Measurements from ENCODE around the gene GPC6.

Gene GPC6

DNA sequence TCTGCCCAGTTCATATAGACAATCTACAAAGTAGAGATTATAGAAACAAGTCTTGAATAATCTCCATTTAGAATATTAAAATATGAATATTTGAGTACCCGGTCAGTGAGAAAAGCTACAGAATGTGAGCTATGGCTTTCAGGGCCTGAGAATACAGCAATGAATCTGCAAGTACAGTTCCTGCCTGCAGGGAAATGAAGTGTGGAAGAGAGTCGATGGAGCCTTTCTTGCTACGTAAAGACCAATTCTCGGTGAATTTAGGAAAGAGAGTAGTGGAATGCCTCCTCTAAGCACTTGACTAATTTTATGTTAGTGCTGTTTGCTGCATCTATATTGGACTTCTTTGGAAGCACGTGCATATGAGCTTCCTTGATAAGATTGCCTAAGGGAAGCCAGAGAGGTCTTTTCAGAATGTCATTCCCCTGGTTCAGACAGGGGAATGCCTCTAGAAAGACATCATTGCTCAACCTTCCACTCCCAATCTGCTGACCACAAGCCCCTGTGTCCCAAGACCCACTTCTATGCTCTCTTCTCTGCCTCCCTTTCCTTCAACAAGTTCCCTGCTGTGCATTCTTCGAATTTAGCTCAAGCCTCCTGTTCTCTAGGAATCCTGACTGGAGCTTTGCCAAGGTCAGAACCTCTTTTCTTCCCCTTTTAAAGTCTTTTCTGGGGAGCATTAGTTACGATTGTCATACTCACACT lies 41.9 kb downstream of the GPC6 start:
- no peak for DNase-seq (ENCODE audit: low read depth in 2 of 2)

DNA sequence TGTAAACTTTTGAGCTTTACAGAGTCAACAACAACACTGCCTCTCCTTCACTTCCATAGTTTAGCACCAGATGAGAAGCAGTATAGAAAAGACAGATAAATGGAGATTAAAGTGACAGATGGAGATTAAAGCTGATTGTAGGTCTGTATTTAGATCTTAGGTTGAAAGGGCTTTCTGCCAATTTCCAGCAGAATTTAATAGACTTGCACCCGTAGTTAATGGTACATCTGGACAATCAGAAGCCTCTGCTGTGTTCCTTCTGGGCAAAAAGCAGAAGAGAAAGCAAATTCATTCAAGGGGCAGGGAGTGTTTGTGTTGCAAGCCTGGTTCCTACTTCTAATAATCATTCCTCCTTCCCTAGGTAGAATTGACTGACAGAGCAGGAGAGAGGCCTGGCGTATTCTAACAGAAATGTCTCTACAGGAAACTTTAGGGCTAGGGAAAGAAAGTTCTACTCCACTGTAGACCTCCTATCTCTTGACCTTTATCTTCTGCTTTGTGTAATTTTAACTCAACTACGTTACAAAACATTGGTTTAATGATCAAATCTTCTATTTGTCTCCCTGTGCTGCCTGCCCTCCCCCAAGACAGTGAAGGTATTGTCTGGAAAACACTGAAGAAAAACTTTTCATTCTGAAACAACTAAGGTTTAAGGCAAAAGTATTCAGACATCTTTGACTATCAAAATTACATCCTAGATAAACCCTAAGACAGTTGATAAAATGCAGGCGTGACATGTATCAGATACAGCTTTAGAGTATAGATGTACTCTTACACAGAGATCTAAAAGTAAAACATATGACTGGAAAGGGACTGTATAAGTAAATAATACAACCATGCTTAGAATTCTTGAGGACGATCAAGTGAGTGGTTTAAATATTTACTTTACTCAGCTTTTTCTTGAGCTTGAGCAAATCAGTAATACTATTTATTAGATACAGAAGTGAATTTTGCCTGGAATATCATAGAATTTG lies 44.4 kb downstream of the GPC6 start:
- no peak for DNase-seq (ENCODE audit: low read depth in 2 of 2)

DNA sequence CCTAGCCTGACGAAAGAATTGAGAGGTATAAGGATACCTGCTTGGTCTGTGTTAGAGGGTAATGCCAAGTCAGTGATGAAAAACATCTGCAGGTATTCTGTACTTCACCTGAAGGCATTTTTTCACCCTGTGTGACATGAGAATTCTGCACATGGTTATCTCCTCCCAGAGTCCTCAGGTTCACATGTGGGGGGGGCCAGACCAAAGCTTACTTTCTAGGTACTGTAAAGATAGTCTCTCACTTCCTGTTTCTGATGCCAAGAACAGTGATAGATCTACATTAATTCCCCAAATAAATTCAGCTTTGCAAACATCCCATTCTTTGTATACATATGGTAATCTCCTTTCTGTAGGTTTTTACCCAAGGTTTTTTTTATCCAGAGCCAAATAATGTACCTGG lies 53.4 kb downstream of the GPC6 start:
- no peak for DNase-seq (ENCODE audit: low read depth in 2 of 2)

DNA sequence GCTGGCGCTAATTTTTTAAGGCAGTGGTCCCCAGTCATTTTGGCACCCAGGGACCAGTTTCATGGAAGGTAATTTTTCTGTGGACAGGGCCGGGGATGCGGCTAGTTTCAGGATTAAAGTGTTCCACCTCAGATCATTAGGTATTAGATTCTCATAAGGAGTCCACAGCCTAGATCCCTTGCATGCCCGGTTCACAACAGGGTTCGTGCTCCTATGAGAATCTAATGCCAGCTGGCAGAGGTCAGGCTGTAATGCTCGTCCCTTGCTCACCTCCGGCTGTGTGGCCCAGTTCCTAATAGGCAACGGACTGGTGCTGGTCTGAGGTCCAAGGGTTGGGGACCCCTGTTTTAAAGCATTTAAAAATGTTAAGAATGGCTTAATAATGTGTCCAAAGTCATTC lies 54.1 kb downstream of the GPC6 start:
- no peak for DNase-seq (ENCODE audit: low read depth in 2 of 2)

DNA sequence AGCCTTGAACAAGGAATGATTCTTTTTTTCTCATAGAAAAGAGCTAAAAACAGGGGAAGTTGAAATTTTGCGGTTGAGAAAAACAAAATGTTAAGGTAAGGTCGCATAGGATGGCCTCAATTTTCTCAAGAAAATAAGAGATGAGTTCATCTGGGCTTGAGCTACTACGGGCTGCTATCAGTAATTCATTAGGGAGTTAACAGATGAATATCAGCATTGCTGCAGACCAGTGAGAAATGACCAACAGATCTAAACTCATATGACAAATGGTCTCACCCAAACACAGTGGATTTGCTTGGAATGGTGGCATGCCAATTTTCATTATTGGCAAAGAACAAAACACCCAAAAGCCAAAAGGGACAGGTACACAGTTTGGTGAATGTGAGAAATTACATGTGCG lies 56.6 kb downstream of the GPC6 start:
- no peak for DNase-seq (ENCODE audit: low read depth in 2 of 2)

DNA sequence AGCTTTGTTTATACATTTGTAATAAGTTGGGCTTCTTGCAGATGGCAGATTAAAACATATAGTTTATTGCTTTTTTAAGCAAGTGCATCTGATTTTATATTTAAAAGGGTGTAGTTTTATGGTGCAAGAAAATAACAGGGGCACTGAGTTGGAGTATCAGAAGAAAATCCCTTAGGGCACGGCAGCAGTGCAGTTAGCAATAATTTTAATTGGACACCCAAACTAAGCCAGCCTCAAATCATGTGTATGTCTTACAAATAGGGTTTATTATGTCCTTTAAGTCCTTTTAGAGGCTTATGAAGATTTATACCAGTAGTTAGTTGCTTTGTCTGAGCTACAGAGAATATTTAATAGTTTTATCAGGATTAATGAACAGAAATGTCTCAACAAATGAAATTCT lies 57.5 kb downstream of the GPC6 start:
- no peak for DNase-seq (ENCODE audit: low read depth in 2 of 2)

DNA sequence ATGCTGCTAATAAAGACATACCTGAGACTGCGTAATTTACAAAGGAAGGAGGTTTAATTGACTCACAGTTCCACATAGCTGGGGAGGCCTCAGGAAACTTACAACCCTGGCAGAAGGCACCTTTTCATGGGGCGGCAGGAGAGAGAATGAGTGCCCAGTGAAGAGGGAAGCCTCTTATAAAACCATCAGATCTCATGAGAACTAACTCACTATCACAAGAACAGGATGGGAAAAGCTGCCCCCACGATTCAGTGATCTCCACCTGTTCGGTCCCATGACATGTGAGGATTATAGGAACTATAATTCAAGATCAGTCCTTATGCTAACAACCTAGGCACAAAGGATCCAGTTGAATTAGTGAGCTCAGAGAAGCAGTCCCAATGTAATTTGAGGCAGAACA lies 59.4 kb downstream of the GPC6 start:
- DNase-seq (ENCODE audit: low read depth in 2 of 2) = no peak

DNA sequence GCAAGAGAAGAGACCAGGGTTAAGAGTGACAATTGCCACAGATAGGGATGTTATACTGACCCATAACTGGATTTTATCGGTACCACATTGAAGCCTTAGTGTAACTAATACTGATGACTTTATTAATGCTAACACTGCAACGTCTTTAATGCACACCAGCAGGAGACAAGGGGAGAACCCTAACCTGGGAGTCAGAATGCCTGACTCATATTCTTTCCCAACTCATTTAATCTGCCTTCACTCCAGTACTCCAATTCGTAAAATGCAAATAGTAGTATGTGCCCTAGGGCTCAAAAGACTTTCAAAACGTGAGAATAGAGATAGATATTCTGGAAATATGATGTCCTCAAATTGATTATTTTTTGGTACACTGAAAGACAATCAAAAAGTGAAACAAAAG lies 62.4 kb downstream of the GPC6 start:
- DNase-seq (ENCODE audit: low read depth in 2 of 2) = no peak

DNA sequence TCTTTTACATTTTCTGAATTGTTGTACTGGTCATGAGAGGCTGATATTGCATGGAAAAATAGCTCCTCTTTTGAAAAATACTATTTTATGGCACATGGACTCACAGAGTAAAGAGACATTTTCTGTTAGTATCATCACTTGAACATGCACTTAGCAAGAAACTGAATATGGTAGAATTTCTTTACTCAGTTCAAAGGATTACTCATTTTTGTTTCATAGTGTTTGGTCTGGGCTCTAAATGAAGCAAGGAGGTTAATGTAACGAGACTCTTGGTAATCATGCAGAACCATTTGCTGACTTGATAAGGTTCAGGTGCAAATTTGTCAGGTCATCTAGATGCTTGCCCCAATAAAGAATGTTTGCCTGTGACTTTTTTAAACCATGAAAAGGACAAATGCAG lies 63.2 kb downstream of the GPC6 start:
- DNase-seq (ENCODE audit: low read depth in 2 of 2) = no peak

DNA sequence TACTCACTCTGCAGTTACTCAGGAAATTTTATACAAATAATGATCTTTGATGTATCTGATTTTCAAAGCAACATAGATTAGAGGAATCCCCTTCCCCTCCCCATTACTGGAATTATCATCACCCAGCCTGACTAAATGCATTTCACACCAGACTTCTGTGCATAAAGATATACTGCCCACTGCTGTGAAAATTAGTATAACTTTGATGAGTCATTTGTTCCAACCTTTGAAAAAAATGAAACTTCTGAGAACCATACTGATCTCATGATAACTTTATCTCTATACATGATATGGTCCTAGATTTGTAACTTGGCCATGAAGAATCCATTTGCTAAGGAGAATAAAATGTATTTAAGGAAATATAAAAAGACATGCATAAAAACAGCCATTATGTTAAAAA lies 63.9 kb downstream of the GPC6 start:
- no peak for DNase-seq (ENCODE audit: low read depth in 2 of 2)

DNA sequence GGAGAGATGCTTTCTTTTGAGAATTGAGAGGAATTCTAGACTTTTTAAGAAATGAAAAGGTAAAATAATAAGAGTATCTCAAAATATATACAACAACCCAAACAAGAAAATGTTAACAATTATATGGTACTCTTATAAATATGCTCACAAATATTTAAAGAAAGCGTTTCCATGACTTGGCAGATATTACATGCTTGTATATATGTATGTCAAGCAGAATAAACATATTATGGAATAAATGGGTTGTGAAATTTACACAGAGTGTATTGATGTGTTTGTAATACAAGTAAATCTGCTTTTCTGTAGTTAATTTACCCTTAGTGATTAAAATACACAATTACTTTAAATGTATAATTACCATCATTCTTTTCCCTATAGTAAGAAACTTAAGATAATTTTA lies 65.8 kb downstream of the GPC6 start:
- no peak for DNase-seq (ENCODE audit: low read depth in 2 of 2)

DNA sequence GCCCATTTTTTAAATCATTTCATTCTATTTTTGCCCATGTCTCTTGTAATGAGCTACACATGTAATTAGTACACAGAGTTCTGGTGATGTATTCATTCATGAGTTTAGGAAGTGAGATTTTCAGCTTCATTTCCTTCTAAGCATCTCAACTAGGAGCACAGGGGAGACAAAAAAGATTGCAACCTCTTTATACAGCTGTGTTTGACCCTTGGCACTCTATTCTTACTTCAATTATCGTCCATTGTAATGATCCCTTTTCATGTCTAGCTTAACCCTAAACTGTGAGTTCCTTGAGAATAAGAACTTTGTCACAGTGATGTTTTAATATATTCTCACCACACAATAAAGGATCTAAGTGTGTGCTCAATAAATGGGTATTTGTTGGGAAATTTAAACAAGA lies 67.1 kb downstream of the GPC6 start:
- no peak for DNase-seq (ENCODE audit: low read depth in 2 of 2)

DNA sequence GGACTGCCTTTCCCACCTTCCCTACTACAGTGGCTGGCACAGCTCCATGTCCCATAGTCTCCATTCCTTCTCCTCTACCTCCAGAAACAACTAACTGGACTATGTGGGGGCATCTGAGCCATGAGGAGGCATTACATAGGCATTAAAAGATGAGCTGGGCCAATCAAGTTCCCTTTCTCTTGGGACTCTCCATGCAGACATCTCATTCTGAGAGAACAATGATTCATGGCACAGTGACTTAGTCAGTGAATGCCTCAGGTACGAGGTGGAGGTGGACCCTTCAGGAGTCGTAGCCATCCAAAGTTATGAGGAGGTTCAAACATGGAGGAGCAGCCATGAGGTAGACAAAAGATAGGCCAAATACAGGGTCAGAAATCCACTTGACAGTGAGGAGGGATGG lies 70.0 kb downstream of the GPC6 start:
- DNase-seq (ENCODE audit: low read depth in 2 of 2) = no peak

DNA sequence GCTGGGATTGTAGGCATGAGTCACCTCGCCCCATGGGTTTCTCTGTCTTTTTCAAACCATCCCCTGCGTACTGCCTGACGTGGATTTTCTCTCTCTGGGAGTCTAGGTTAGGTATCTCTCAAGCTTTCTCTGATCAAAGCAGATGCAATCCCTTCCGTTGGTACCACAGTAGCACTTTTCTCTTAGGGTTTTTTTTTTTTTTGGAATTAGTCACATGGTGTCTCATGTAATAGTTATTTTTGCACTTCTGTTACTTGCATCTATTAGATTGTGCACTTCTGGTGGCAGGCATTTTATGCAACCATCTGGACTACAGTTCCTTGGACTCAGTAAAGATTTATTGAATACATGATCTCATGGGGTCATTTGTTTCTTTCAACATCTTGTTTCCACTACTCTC lies 72.1 kb downstream of the GPC6 start:
- DNase-seq (ENCODE audit: low read depth in 2 of 2) = no peak

DNA sequence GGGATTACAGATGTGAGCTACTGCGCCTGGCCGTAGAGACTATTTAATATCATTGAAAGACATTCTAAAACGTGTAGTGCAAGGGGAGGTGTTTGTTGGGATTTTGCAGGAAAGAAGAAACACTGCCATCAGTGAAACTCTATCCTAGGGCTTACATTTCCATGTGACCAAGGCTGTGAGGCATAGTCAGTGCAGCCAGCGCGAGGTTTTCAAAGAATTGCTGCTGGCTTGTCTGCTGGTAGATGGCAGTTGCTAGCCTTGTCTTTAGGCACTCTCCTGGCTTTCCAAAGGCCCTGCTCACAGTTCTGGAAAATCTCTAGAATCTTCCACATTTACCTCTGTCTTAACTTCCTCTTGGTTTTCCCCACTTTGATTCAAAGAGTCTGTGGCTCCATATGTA lies 77.5 kb downstream of the GPC6 start:
- DNase-seq (ENCODE audit: low read depth in 2 of 2) = no peak

DNA sequence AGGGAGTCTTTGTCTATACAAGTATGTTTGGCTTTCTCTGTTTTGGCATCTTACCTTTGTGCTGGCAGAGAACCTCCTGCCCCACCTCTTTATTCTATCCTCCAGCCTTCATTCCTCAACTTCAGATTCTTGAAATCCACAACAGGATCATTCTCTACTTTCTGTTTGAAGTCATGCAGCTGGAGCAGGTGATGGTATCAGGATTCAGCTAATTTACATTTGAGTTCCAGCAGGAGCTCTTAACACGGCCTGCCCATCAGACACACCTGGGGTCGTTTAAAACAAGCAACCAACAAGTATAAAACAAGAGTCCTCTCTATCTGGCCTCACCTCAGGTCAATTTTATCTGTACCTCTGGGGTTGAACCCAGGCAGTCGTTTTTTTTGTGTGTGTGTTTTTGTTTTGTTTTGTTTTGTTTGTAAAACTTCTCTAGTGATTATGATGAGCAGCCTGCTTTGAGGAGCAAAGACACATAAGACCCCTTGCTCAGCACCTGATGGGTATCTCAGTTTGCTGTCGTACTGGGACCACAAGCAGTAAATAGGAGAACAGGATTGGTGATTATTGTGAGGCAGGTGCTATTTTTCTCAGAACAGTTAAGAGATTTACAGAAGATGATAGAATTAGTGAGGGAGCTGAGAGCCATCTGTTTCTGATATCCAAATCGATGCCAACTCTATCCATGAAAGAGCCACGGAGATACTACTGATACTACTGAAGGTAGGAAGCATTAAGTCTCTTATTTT lies 78.4 kb downstream of the GPC6 start:
- DNase-seq (ENCODE audit: low read depth in 2 of 2) = no peak

DNA sequence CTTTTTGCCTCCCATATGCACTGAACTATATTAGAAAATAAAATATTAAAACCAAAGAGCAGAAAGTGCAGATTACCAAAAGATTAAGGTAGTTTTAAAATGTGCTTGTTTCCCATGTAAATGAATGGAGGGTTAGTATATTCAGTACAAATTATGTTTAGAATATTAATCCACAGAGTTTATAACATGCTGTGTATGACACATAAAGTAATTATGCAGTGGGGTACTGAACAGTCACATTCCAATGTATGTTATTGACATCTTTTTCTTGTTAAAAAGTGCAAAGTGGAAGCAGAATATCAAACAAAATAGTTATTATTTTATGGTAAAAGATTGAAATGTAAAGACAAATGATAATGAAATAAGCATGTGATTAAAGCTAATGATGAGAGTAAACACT lies 79.3 kb downstream of the GPC6 start:
- DNase-seq (ENCODE audit: low read depth in 2 of 2) = no peak

DNA sequence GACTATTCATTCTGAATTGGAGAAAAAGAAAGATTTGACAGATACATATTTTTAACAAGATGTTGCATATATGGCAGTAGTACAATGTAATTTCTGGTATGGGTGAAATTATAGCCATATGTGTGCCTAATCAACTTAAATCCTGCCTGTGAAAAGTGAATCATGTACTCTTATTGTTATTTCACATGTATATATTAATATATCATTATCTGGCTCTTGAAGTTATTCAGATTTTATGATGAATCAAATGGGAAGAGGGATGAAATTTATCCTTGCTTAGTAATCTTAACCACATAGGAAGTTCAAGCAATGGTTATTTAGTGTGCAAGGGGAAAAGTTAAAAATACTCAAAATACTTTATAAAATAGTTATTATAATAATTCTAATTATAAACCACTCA lies 80.5 kb downstream of the GPC6 start:
- DNase-seq (ENCODE audit: low read depth in 2 of 2) = no peak

DNA sequence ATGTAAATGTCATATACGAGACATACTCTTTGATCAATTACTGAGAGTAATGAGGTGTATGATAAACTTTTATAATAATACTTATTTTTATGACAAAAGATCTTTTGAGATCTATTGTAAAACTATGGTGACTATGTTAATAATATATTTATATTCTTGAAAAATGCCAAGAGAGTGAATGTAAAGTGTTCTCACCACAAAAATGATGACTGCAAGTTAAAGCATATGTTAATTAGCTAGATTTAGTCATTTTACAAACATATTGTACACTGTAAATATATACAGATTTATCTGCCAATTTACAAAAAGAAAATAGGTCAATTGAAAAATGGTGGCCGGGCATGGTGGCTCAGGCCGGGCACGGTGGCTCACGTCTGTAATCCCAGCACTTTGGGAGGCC lies 81.0 kb downstream of the GPC6 start:
- no peak for DNase-seq (ENCODE audit: low read depth in 2 of 2)

DNA sequence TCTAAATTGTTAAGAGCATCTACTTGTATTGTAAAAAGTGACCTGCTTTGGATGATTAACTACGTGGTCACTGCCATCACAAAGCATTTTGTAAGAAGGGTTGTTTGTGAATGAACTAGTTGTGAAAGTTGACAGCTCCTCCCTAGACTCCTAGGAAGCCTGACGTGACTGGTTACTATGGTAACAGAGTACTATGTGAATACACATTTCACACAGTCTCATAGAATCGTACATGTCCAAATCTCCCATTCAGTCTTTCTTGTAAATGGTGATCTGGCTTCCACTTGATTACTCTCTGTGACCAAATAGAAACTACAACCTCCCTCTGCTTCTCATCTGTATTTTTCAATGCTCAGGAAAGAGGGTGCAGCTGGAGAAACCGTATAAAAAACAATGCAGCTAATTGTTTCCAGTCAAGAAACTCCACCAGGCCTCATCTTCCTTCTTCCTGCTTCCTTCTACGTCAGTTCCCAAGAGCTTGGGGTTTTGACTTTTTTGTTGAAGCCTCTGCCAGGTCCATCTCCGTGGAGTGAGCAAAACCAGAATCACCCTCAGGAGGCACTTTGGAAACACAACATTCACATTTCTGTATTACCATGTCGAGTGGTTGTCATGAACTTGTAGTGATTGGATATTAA lies 83.4 kb downstream of the GPC6 start:
- DNase-seq (ENCODE audit: low read depth in 2 of 2) = no peak

DNA sequence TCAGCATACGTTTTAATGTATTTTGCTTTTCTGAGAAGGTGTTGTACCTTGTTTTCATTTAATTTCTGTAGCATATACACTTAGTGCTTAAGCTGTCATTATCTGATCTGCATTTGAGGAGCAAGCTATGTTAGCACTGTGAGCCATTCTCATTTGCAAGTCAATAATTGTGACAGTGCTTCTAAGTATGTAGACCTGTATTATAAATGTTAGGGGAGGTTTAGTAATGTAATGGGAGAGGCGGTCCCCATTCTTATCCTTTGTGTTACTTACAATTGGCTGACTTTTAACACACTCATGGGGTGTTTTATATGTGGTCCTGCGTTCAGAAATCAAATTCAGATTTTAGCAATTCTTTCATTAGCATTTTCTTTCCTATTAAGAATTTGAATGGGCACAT lies 90.2 kb downstream of the GPC6 start:
- DNase-seq (ENCODE audit: low read depth in 2 of 2) = no peak

Measured in activated CD4-positive, alpha-beta T cell treated with anti-CD3 and anti-CD28 coated beads for 24 hours (primary cell).